Measurements from ENCODE around the gene RBM47. TPM values are rescaled to one million over a fixed set of nuclear protein-coding genes. Genes with fewer than 3 reads are reported as not detected.

The RBM47 gene
- total RNA-seq, 1 experiment from 2014 or later = 70.3 TPM

DNA sequence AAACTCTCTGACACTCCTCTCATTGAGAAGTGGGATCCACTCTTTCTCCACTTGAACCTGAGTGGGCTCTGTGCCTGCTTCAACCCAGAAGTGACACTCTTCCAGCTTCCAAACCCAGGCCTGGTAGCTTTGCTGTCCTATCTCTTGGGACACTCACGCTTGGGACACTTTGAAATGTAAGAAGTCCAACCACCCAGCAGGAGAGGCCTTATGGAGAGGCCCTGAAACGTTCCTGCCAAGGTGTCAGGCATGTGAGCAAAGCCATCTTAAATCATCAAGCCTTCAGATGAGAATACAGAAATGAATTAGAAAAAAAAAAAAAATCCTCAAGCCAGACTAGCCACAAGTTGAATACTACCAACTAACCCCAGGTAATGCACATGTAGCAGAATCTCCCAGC lies 30.2 kb downstream of the RBM47 start:
- Mint-ChIP-seq H3K27ac (peak overlapping the region; percentile 43 to 92 (median 78)), H3K4me1 (no peaks in the 10 kb centered on the region), H3K9me3 (no peaks in the 10 kb centered on the region), H3K27me3 (ENCODE audit: low read depth) (no peaks in the 10 kb centered on the region), H3K4me3 (no peak overlapping the region), H3K36me3 (ENCODE audit: insufficient read depth in 1 of 3, low read depth in 3 of 3) (peaks cover 7 to 33% (median 19%) of the 10 kb centered on the region in 3 experiments; a peak in 5 of 7 replicates)
- Histone ChIP-seq H2BK15ac (ENCODE audit: low read depth, low read length) (no peak overlapping the region), H3K27me3 (ENCODE audit: insufficient read depth, low read length) (no peaks in the 10 kb centered on the region), H3K9me3 (ENCODE audit: control insufficient read depth, low read depth, low read length) (no peaks in the 10 kb centered on the region), H3K18ac (ENCODE audit: insufficient read length, low read depth, low read length) (no peak overlapping the region), H3K79me1 (ENCODE audit: insufficient read depth, low read depth, low read length, poor library complexity, severe bottlenecking) (no peaks in the 10 kb centered on the region), H3K23me2 (ENCODE audit: insufficient read length, low read depth, low read length, poor library complexity, severe bottlenecking) (no peaks in the 10 kb centered on the region), H3K14ac (ENCODE audit: insufficient read depth, low read length) (no peak overlapping the region), H3K79me2 (ENCODE audit: insufficient read depth, low read length) (peaks cover 19% of the 10 kb centered on the region; the same call in 1 of the 2 replicates), H4K20me1 (ENCODE audit: control insufficient read depth, insufficient read depth, insufficient read length) (no peaks in the 10 kb centered on the region), H2BK12ac (ENCODE audit: insufficient read length, low read depth, low read length) (no peak overlapping the region), H3K4me1 (ENCODE audit: insufficient read depth, low read length) (no peaks in the 10 kb centered on the region), H2BK20ac (ENCODE audit: low read depth, low read length, poor library complexity, severe bottlenecking) (no peak overlapping the region), H2BK120ac (ENCODE audit: low read depth, low read length, poor library complexity, severe bottlenecking) (no peak overlapping the region), H2AK5ac (ENCODE audit: insufficient read length, low read length) (no peak overlapping the region), H3K4me2 (ENCODE audit: insufficient read depth, insufficient read length, low read length) (no peak overlapping the region), H4K8ac (replicated peaks; ENCODE audit: insufficient read length, low read depth, low read length) (no peak overlapping the region), H3K27ac (ENCODE audit: insufficient read length, low read depth, low read length) (no peak overlapping the region), H3K4ac (ENCODE audit: low read depth, low read length) (no peak overlapping the region), H3K9ac (ENCODE audit: extremely low read depth, insufficient read length, low read length) (no peak overlapping the region), H3T11ph (ENCODE audit: low read length) (no peak overlapping the region), H4K5ac (ENCODE audit: insufficient read length, low read depth, low read length) (no peak overlapping the region), H3K23ac (ENCODE audit: insufficient read length, low read depth, low read length) (no peak overlapping the region), H2BK5ac (ENCODE audit: insufficient read length, low read length) (no peak overlapping the region), H2AFZ (ENCODE audit: low read length) (no peak overlapping the region), H4K91ac (ENCODE audit: insufficient read length, low read depth, low read length) (no peak overlapping the region), H3K56ac (ENCODE audit: insufficient read length, low read depth, low read length) (no peak overlapping the region)
- no CpG with 5 or more reads among the region's 2 CpGs for WGBS (ENCODE audit: extremely low coverage, insufficient read length, low lambda C conversion rate)
- TF ChIP-seq, protein P1, sequence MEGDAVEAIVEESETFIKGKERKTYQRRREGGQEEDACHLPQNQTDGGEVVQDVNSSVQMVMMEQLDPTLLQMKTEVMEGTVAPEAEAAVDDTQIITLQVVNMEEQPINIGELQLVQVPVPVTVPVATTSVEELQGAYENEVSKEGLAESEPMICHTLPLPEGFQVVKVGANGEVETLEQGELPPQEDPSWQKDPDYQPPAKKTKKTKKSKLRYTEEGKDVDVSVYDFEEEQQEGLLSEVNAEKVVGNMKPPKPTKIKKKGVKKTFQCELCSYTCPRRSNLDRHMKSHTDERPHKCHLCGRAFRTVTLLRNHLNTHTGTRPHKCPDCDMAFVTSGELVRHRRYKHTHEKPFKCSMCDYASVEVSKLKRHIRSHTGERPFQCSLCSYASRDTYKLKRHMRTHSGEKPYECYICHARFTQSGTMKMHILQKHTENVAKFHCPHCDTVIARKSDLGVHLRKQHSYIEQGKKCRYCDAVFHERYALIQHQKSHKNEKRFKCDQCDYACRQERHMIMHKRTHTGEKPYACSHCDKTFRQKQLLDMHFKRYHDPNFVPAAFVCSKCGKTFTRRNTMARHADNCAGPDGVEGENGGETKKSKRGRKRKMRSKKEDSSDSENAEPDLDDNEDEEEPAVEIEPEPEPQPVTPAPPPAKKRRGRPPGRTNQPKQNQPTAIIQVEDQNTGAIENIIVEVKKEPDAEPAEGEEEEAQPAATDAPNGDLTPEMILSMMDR (conservative IDR thresholded peaks at IDR 0.05) = no peak
- no peak for DNase-seq

Data from H9 (cell line).